Suprapubic skin (tissue), 3 donors: ENCODE results near the gene FNDC3A.

Experiments
- CTCF ChIP-seq, 2 donors: fragments of 200-600 bp in 1 of 2; fragments of 450-650 bp in 1 of 2; sonication (generic) in 1 of 2; IDR thresholded peaks; one replicate each; pipeline ENCODE4 v1.5.1; 2016 to 2019; ENCODE audit warnings: antibody characterized with exemption in 2 of 2, mild to moderate bottlenecking in 1 of 2, moderate library complexity in 1 of 2
- POLR2A ChIP-seq, 2 donors: fragments of 450-650 bp; IDR thresholded peaks; one replicate each; pipeline ENCODE4 v1.6.1; 2017; ENCODE audit warnings: antibody characterized with exemption in 2 of 2, mild to moderate bottlenecking in 2 of 2, moderate library complexity in 2 of 2

- TF ChIP-seq POLR2A (IDR thresholded peaks at IDR 0.05) (no peak), CTCF (IDR thresholded peaks at IDR 0.05) (no peak)
Measured at GRCh38 chr13:49253310-49253709, 277.6 kb downstream of the FNDC3A start.
